GM12892 (cell line): Measurements from ENCODE around the gene PPP1R18.

ENCODE experiments used
- POLR2A ChIP-seq: IDR thresholded peaks from 2 replicates; pipeline ENCODE4 v1.6.1; 2011; ENCODE audit warnings: low read depth, low read length, control low read depth
- POLR2AphosphoS5 ChIP-seq: IDR thresholded peaks from 2 replicates; pipeline ENCODE4 v1.6.1; 2011; ENCODE audit warnings: low read depth, low read length, control low read depth
- TAF1 ChIP-seq: IDR thresholded peaks from 2 replicates; pipeline ENCODE4 v1.6.1; 2011; ENCODE audit warnings: low read depth, mild to moderate bottlenecking, control low read depth, low read length, borderline replicate concordance

DNA sequence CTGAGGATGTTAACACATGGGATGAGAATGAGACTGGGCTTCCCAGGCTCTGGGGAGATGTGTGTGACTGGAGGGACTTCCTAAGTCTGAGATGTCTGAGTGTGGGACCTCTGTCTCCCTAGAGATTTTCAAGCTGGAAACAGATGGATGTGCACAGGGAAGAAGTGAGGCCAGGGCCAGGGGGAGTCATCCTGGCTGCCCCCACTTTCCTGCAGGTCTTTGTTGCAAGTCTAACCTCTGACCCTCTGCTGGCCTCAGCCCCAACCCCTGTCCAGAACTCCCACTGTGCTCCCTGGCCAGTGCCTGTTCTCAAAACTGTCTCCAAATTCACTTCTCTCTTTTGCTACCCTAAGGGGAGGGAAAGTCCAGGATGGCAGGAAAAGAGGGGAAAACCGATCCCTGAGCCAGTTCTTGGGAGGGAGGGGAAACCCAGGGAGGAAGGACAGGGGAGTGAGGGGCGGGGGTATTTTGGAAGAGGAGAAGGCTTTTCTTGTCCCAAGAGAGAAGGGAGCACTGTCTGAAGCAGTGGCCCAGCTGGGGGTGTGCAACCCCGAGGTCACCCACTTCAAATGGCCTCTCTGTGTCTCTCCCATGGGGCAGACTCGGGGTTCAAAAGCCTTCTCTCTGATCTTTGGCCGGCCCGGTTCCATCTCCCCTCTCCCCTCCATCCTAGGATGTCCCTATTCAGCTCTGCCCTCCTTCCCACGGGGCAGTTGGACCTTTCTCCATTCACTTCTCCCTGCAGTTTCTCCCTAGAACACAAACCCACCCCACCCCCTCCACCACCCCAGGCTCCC is 3.1 kb downstream of the PPP1R18 start:
- TF ChIP-seq POLR2A (no peak), POLR2AphosphoS5 (no peak), TAF1 (no peak)
